K562 (cell line): ENCODE data around the gene CD248. TPM values are rescaled to one million over a fixed set of nuclear protein-coding genes. Genes with fewer than 3 reads are reported as not detected.
A peak's percentile ranks its signal among the peaks of the same experiment; 100 is the strongest.

Source experiments
- ATAC-seq: fragments of 200-7000 bp; cut with Tn5 transposase; 3 replicates; pipeline ENCODE4 v1.9.1; 2020; ENCODE audit warnings: moderate library complexity
- BruUV-seq: library from RNA; stranded (reverse); fragments of 400-500 nt; replicated peaks from 2 replicates; lab custom pipeline; 2021; lab: Mats Ljungman, UMichigan
- CTCF ChIA-PET: fragments of 300-600 bp; formaldehyde crosslinking; extraction: SDS; loops from one replicate; lab custom pipeline; 2021; ENCODE audit warnings: low intra/inter-chr PET ratio; lab: Yijun Ruan, JAX
- POLR2A ChIA-PET: fragments of 300-600, 350-650 bp; sonication (Branson Sonifier 250); formaldehyde crosslinking; extraction: SDS; loops from one replicate; lab custom pipeline; 2021; ENCODE audit warnings: antibody characterized with exemption, inconsistent platforms; lab: Yijun Ruan, JAX
- DNase-seq, 4 experiments: peaks; one replicate each; pipeline versions ENCODE4 v3.0.0 to v3.0.0-alpha.2; 2011 to 2018; ENCODE audit warnings: low spot score in 3 of 4, mixed read lengths in 3 of 4; ENCODE audit errors: extremely low read depth in 1 of 4
- FAIRE-seq: peaks from 2 replicates; lab custom pipeline; 2011; peaks lifted over from hg19 to GRCh38; lab: Jason Lieb, UNC
- H2AFZ ChIP-seq: 2 replicates; pipeline ENCODE4 v1.6.0; 2011; ENCODE audit warnings: low read depth, low read length, control low read depth, inconsistent platforms
- H3K27ac ChIP-seq: fragments of 200-600 bp; 3 replicates; pipeline ENCODE4 v1.8.0; 2011; ENCODE audit warnings: low read depth, mild to moderate bottlenecking, control low read depth, inconsistent platforms, low read length, moderate library complexity, mixed read lengths; ENCODE audit errors: extremely low read depth
- H3K27me3 ChIP-seq, 2 experiments: fragments of 300-600 bp in 1 of 2; 2 replicates in 1 of 2; 3 replicates in 1 of 2; pipeline versions ENCODE4 v1.6.0 to v1.8.0; 2011; ENCODE audit warnings: inconsistent platforms in 2 of 2, low read length in 2 of 2, mild to moderate bottlenecking in 1 of 2, mixed read lengths in 1 of 2, moderate library complexity in 1 of 2; ENCODE audit not compliant: control insufficient read depth in 2 of 2, insufficient read depth in 2 of 2
- H3K36me3 ChIP-seq: fragments of 300-600 bp; 3 replicates; pipeline ENCODE4 v1.8.0; 2011; ENCODE audit warnings: mild to moderate bottlenecking, low read length, inconsistent platforms; ENCODE audit not compliant: control insufficient read depth, insufficient read depth
- H3K4me1 ChIP-seq, 2 experiments: fragments of 200-600 bp in 1 of 2; replicated peaks in 1 of 2; 2 replicates in 1 of 2; 3 replicates in 1 of 2; pipeline versions ENCODE4 v1.5.1 to v1.8.0; 2011; ENCODE audit warnings: inconsistent platforms in 2 of 2, low read length in 2 of 2, mild to moderate bottlenecking in 1 of 2, mixed read lengths in 1 of 2, moderate library complexity in 1 of 2; ENCODE audit not compliant: control insufficient read depth in 2 of 2, insufficient read depth in 2 of 2
- H3K4me2 ChIP-seq: 2 replicates; pipeline ENCODE4 v1.6.1; 2011; ENCODE audit warnings: low read length, control low read depth, inconsistent platforms, mixed read lengths; ENCODE audit not compliant: insufficient read depth
- H3K4me3 ChIP-seq: fragments of 200-600 bp; sonication (generic), shearing (Covaris generic); 2 replicates; pipeline ENCODE4 v1.5.1; 2016; ENCODE audit warnings: control low read depth, inconsistent platforms
- H3K79me2 ChIP-seq: fragments of 200-600 bp; 3 replicates; pipeline ENCODE4 v1.8.0; 2011; ENCODE audit warnings: low read length, inconsistent platforms; ENCODE audit not compliant: control insufficient read depth, insufficient read depth
- H3K9ac ChIP-seq, 2 experiments: 2 replicates each; pipeline versions ENCODE4 v1.6.0 to v1.6.1; 2011; ENCODE audit warnings: low read depth in 2 of 2, low read length in 2 of 2, control low read depth in 1 of 2, inconsistent platforms in 1 of 2, mild to moderate bottlenecking in 1 of 2, mixed read lengths in 1 of 2; ENCODE audit not compliant: insufficient read depth in 1 of 2
- H3K9me1 ChIP-seq: one replicate; pipeline ENCODE4 v1.6.0; 2011; ENCODE audit warnings: inconsistent platforms, mild to moderate bottlenecking, low read length, moderate library complexity; ENCODE audit not compliant: control insufficient read depth, insufficient read depth
- H3K9me3 ChIP-seq: replicated peaks from 2 replicates; pipeline ENCODE4 v1.5.1; 2011; ENCODE audit warnings: low read depth, low read length, inconsistent platforms; ENCODE audit not compliant: control insufficient read depth, insufficient read depth
- H4K20me1 ChIP-seq: replicated peaks from 2 replicates; pipeline ENCODE4 v1.6.1; 2011; ENCODE audit warnings: low read length, inconsistent platforms, mixed read lengths; ENCODE audit not compliant: control insufficient read depth, insufficient read depth
- FOXA3 ChIP-seq, 2 experiments: fragments of 450-650 bp in 1 of 2; sonication (generic) in 1 of 2; formaldehyde crosslinking; IDR thresholded peaks in 1 of 2; conservative IDR thresholded peaks in 1 of 2; 2 replicates each; pipeline versions ENCODE4 v1.4.0 to v1.8.0; 2020 to 2022; ENCODE audit warnings: mild to moderate bottlenecking in 2 of 2, missing genetic modification reagents in 1 of 2
- HDAC6 ChIP-seq: IDR thresholded peaks from 2 replicates; pipeline ENCODE4 v1.6.1; 2012; ENCODE audit warnings: low read depth, mild to moderate bottlenecking, control low read depth, inconsistent platforms, low read length, moderate library complexity
- NR2C1 ChIP-seq, 2 experiments: fragments of 450-650 bp; IDR thresholded peaks; 2 replicates each; pipeline ENCODE4 v1.6.1; 2017; ENCODE audit warnings: mild to moderate bottlenecking in 2 of 2, antibody characterized with exemption in 1 of 2, inconsistent platforms in 1 of 2, missing compliant biosample characterization in 1 of 2, missing genetic modification characterization in 1 of 2
- POLR2G ChIP-seq: fragments of 200-400 bp; formaldehyde crosslinking; IDR thresholded peaks from 2 replicates; pipeline ENCODE4 v1.6.1; 2017; ENCODE audit warnings: low read depth, mild to moderate bottlenecking, antibody characterized with exemption, low read length, moderate library complexity
- ZNF175 ChIP-seq: fragments of 200-800 bp; sonication (Bioruptor generic); IDR thresholded peaks from 2 replicates; pipeline ENCODE4 v1.6.1; 2016; ENCODE audit warnings: low read depth, mild to moderate bottlenecking, missing genetic modification characterization, missing compliant biosample characterization
- WGBS: fragments of 100-300 bp; shearing (Covaris generic); methylation state at CpG from one replicate; pipeline ENCODE4 v1.1.6; 2016; ENCODE audit warnings: low coverage, mixed read lengths; ENCODE audit not compliant: insufficient coverage; ENCODE audit errors: missing lambda C conversion rate; 5-methylcytosine and 5-hydroxymethylcytosine counted together
- in situ Hi-C: fragments of 300-500 bp; cut with MboI; formaldehyde crosslinking; loops from 4 replicates; pipeline ENCODE4 v1.15.0; 2018; ENCODE audit warnings: inconsistent platforms, mixed read lengths
- intact Hi-C: fragments of 100-400 bp; cut with micrococcal nuclease; formaldehyde crosslinking; loops from 2 replicates; pipeline ENCODE4 v1.14.2; 2022
- polyA plus RNA-seq, 8 experiments: library from polyadenylated mRNA; depleted of rRNA in 4 of 8; stranded (reverse) in 5 of 8; unstranded in 3 of 8; fragments of >200 nt; fragmentation: Nextera tagmentation in 2 of 8; fragmentation: Illumina TruSeq in 1 of 8; extraction: Ambion mirVana in 2 of 8; extraction: Trizol in 1 of 8; gene quantifications; 2 replicates each; pipeline versions ENCODE4 v1.2.1 to v1.2.3, GENCODE V29; 2011 to 2014; ENCODE audit warnings: inconsistent platforms in 1 of 8, missing spikeins in 1 of 8
- total RNA-seq, 7 experiments: library from RNA; depleted of rRNA in 6 of 7; stranded (reverse); fragments of >200 nt in 6 of 7; fragmentation: Illumina TruSeq in 2 of 7; extraction: Trizol in 2 of 7; gene quantifications; 2 replicates each; pipeline versions ENCODE4 v1.2.1 to v1.2.3, GENCODE V29; 2011 to 2021; ENCODE audit warnings: low replicate concordance in 1 of 7
- TF ChIP-seq, protein P1 (sequence below), 2 experiments: fragments of 450-650 bp in 1 of 2; IDR thresholded peaks; 2 replicates each; pipeline ENCODE4 v1.6.1; 2011 to 2017; ENCODE audit warnings: low read depth in 2 of 2, antibody characterized with exemption in 1 of 2, borderline replicate concordance in 1 of 2, low read length in 1 of 2, mild to moderate bottlenecking in 1 of 2, mixed read lengths in 1 of 2; ENCODE audit not compliant: control insufficient read depth in 1 of 2
- TF ChIP-seq, protein P2 (sequence below): fragments of 250-450 bp; sonication (Bioruptor Pico); IDR thresholded peaks from 2 replicates; pipeline ENCODE4 v1.8.0; 2021; ENCODE audit warnings: moderate library complexity, mild to moderate bottlenecking, inconsistent platforms
- TF ChIP-seq, protein P3 (sequence below), 3 experiments: IDR thresholded peaks in 2 of 3; conservative IDR thresholded peaks in 1 of 3; 2 replicates each; pipeline ENCODE4 v1.5.1; 2011 to 2012; ENCODE audit warnings: low read length in 3 of 3, mild to moderate bottlenecking in 3 of 3, control low read depth in 2 of 3, improper control_type of control experiment in 1 of 3, inconsistent platforms in 1 of 3, low read depth in 1 of 3, mixed read lengths in 1 of 3, moderate library complexity in 1 of 3; ENCODE audit not compliant: insufficient read depth in 2 of 3

CD248 gene
- total and polyA plus RNA-seq, 9 of the 15 experiments (the other 6 are each of a cell fraction or from before 2014, with no cell fraction given), result 0.09 TPM; not detected in 8

DNA sequence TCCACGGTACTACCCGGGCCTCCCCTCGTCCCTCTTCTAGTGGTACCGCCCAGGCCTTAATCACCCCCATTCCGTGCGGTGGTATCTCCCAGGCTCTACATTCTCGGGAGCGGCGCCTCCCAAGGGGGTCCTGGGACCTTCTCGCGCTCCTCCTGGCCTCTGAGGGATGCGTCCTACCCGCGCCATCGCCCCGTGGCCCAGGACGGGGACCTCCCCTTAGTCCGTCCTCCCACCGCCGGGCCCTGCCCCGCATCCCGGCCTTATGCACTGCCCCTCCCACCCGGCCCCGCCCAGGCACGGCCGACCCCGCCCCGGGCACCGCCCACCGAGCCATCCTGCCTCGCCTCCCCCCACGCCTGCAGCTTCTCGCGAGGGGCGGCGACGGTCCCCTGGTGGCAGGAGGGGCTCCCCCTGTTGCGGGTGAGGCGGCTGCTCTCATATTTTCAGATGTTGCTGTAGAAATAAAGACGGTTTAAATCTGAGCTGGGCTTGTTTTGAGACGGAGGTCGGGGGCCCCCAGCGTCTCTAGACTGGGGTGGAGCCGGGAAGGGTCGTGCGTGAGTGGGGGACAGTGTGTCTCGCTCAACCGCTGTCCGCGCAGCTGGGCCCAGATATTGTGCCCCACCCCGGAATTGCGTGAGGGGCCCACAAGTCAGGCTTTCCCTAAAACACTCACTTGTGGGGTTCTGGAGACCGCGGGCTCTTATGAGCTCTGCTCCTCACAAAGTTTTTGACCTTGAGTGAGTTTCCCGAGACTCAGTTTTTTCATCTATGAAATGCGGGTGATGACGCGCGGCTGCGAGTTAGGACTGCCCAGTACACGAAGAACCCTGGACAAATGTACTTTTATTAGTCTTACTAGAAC lies 49.2 kb downstream of the CD248 start (continued):
- TF ChIP-seq, protein P1, sequence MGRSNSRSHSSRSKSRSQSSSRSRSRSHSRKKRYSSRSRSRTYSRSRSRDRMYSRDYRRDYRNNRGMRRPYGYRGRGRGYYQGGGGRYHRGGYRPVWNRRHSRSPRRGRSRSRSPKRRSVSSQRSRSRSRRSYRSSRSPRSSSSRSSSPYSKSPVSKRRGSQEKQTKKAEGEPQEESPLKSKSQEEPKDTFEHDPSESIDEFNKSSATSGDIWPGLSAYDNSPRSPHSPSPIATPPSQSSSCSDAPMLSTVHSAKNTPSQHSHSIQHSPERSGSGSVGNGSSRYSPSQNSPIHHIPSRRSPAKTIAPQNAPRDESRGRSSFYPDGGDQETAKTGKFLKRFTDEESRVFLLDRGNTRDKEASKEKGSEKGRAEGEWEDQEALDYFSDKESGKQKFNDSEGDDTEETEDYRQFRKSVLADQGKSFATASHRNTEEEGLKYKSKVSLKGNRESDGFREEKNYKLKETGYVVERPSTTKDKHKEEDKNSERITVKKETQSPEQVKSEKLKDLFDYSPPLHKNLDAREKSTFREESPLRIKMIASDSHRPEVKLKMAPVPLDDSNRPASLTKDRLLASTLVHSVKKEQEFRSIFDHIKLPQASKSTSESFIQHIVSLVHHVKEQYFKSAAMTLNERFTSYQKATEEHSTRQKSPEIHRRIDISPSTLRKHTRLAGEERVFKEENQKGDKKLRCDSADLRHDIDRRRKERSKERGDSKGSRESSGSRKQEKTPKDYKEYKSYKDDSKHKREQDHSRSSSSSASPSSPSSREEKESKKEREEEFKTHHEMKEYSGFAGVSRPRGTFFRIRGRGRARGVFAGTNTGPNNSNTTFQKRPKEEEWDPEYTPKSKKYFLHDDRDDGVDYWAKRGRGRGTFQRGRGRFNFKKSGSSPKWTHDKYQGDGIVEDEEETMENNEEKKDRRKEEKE (IDR thresholded peaks at IDR 0.05; ENCODE audit: borderline replicate concordance in 1 of 2, control insufficient read depth in 1 of 2, low read depth in 2 of 2, low read length in 1 of 2), result peak in 1 of 2 experiments; percentile 87; a peak in 2 of 4 replicates
- peak; percentile 76 for TF ChIP-seq POLR2G
- TF ChIP-seq, protein P2, sequence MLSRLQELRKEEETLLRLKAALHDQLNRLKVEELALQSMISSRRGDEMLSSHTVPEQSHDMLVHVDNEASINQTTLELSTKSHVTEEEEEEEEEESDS (CRISPR knock-in tag), result no peak

DNA sequence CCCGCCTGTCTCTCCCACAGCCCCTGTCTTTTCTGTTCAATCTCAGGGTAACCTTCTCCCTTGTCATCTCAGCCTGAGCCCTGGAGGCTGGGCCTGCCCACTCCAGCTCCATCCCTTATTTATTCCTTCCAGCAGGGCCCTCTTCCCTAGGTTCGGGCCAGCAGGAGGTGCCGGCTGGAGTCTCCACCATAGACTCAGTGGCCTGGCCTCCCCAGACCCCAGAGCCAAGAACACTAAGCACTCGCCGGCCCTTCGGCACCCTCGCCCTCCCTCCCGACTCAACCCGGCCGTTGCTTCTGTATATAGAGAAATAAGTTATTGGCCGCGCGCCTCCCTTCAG lies 49.8 kb downstream of the CD248 start:
- intact Hi-C loops (no loop called here), in situ Hi-C loops (no loop called here)
- peak; percentile 2 for ATAC-seq
- H4K20me1 ChIP-seq, result peaks cover 10% of the 10 kb centered on the region; the same call in 1 of the 2 replicates
- H3K9ac ChIP-seq, result peak overlapping the region in 1 of 2 experiments; percentile 86; a peak in 2 of 4 replicates
- peaks cover 29% of the 10 kb centered on the region for H3K79me2 ChIP-seq
- no peak for FAIRE-seq
- H2AFZ ChIP-seq, result peak overlapping the region; percentile 89
- POLR2A ChIA-PET, result interaction anchor here (0.6 to 2.8 kb wide), 5 partner anchors 10 to 47 kb away, joined by 3 to 17 read pairs (median 4); partner anchors contain the start of gene YIF1A
- no peak for DNase-seq
- no peaks in the 10 kb centered on the region for H3K27me3 ChIP-seq
- H3K27ac ChIP-seq, result peak overlapping the region; percentile 95; the same call in 2 of the 3 replicates
- H3K4me1 ChIP-seq, result peaks cover 5 to 47% of the 10 kb centered on the region in 2 experiments; a peak in 4 of 5 replicates
- H3K9me1 ChIP-seq, result no peaks in the 10 kb centered on the region
- H3K36me3 ChIP-seq, result peaks cover 65% of the 10 kb centered on the region; the same call in 2 of the 3 replicates
- H3K4me3 ChIP-seq, result peak overlapping the region; percentile 100
- BruUV-seq, result no TSS peak
- CTCF ChIA-PET, result no interaction called here
- 33% methylated on average over 13 of the region's 13 CpGs for WGBS
- peak overlapping the region; percentile 98 for H3K4me2 ChIP-seq
- TF ChIP-seq FOXA3 (CRISPR knock-in tag; conservative IDR thresholded peaks at IDR 0.05 in 1 of 2, IDR thresholded peaks at IDR 0.05 in 1 of 2), result 0 out of 4 replicates have a peak, but pooled peaks of 1 of the 2 experiments have one; percentile 40
- TF ChIP-seq HDAC6, result no peak
- TF ChIP-seq, protein P3, sequence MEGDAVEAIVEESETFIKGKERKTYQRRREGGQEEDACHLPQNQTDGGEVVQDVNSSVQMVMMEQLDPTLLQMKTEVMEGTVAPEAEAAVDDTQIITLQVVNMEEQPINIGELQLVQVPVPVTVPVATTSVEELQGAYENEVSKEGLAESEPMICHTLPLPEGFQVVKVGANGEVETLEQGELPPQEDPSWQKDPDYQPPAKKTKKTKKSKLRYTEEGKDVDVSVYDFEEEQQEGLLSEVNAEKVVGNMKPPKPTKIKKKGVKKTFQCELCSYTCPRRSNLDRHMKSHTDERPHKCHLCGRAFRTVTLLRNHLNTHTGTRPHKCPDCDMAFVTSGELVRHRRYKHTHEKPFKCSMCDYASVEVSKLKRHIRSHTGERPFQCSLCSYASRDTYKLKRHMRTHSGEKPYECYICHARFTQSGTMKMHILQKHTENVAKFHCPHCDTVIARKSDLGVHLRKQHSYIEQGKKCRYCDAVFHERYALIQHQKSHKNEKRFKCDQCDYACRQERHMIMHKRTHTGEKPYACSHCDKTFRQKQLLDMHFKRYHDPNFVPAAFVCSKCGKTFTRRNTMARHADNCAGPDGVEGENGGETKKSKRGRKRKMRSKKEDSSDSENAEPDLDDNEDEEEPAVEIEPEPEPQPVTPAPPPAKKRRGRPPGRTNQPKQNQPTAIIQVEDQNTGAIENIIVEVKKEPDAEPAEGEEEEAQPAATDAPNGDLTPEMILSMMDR (IDR thresholded peaks at IDR 0.05 in 2 of 3, conservative IDR thresholded peaks at IDR 0.05 in 1 of 3; ENCODE audit: insufficient read depth in 2 of 3, low read depth in 1 of 3, low read length in 3 of 3), result 0 out of 6 replicates have a peak, but pooled peaks of 1 of the 3 experiments have one; percentile 4
- TF ChIP-seq ZNF175 (CRISPR knock-in tag), result no peak
- TF ChIP-seq NR2C1 (IDR thresholded peaks at IDR 0.05), result no peak
- TF ChIP-seq NR2C1 (tag; IDR thresholded peaks at IDR 0.05), result no peak
- H3K9me3 ChIP-seq, result no peaks in the 10 kb centered on the region
